ENCODE data around the gene FAXDC2.

GRCh38 chr5:154873791-154874331 lies 23.5 kb upstream of the FAXDC2 start:
- TF ChIP-seq CTCF (IDR thresholded peaks at IDR 0.05) (no peak), EP300 (IDR thresholded peaks at IDR 0.05) (no peak)
